Measurements from ENCODE around the gene PIGX. TPM values are rescaled to one million over a fixed set of nuclear protein-coding genes. Genes with fewer than 3 reads are reported as not detected.
A peak's percentile ranks its signal among the peaks of the same experiment; 100 is the strongest.

Gene PIGX
- total RNA-seq, 1 donor from 2014 or later, result 20.1 TPM

DNA sequence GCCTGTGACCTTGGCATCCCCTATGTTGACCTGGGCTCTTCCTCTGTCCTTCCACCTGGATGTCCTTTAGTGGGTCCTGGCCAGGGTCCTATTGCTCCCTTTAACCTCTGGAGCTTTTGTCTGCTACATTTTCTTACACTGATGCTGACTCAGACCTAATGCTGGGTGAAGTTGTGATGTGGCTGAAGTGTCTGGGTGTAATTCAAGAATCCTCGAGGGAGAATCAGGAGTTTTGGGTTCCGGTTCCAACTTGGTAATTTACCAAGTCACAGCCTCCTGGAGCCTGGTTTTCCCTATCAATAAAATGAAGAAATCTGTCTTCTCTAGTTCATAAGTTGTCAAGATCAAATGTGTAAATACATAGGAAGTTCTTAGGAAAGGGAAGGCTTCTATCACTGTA is 25.7 kb upstream of the PIGX start:
- TF ChIP-seq, protein P1, sequence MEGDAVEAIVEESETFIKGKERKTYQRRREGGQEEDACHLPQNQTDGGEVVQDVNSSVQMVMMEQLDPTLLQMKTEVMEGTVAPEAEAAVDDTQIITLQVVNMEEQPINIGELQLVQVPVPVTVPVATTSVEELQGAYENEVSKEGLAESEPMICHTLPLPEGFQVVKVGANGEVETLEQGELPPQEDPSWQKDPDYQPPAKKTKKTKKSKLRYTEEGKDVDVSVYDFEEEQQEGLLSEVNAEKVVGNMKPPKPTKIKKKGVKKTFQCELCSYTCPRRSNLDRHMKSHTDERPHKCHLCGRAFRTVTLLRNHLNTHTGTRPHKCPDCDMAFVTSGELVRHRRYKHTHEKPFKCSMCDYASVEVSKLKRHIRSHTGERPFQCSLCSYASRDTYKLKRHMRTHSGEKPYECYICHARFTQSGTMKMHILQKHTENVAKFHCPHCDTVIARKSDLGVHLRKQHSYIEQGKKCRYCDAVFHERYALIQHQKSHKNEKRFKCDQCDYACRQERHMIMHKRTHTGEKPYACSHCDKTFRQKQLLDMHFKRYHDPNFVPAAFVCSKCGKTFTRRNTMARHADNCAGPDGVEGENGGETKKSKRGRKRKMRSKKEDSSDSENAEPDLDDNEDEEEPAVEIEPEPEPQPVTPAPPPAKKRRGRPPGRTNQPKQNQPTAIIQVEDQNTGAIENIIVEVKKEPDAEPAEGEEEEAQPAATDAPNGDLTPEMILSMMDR (IDR thresholded peaks at IDR 0.05; ENCODE audit: partially characterized antibody, unreplicated experiment), result no peak
- H3K27ac Mint-ChIP-seq (ENCODE audit: unreplicated experiment), result no peak overlapping the region
- peaks cover 9% of the 10 kb centered on the region for H3K4me1 Mint-ChIP-seq (ENCODE audit: low read depth, unreplicated experiment)
- no peak for DNase-seq
- no peak overlapping the region for H3K4me3 Mint-ChIP-seq (ENCODE audit: unreplicated experiment)
- peaks cover 2% of the 10 kb centered on the region for H3K9me3 Mint-ChIP-seq (ENCODE audit: unreplicated experiment)
- H3K36me3 Mint-ChIP-seq (ENCODE audit: unreplicated experiment), result peaks cover 6% of the 10 kb centered on the region
- H3K27me3 Mint-ChIP-seq (ENCODE audit: unreplicated experiment), result peaks cover 2% of the 10 kb centered on the region

DNA sequence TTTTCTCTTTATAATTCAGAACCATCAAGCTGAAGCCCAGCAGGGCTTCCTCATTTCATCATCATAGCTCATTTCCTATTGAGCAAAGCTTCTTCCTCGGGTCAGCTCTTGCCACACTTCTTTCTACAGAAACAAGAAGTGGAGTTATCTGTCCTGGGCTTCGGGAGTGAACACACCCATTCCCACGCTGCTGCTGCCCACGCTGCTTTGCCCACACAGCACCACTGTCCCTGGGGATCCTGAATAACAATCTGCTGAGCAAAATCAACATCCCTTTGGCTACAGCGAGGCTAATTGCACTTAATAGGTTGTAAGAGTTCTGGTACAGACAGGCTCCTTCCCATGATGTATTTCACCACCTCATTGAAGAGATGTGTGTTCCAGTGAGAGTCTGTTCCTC is 23.8 kb upstream of the PIGX start:
- peaks cover 2% of the 10 kb centered on the region for H3K27me3 Mint-ChIP-seq (ENCODE audit: unreplicated experiment)
- TF ChIP-seq, protein P1 (IDR thresholded peaks at IDR 0.05; ENCODE audit: partially characterized antibody, unreplicated experiment), result no peak
- H3K36me3 Mint-ChIP-seq (ENCODE audit: unreplicated experiment), result no peaks in the 10 kb centered on the region
- H3K27ac Mint-ChIP-seq (ENCODE audit: unreplicated experiment), result peak overlapping the region; percentile 33
- peaks cover 9% of the 10 kb centered on the region for H3K4me1 Mint-ChIP-seq (ENCODE audit: low read depth, unreplicated experiment)
- no peak for DNase-seq
- peaks cover 2% of the 10 kb centered on the region for H3K9me3 Mint-ChIP-seq (ENCODE audit: unreplicated experiment)
- no peak overlapping the region for H3K4me3 Mint-ChIP-seq (ENCODE audit: unreplicated experiment)

DNA sequence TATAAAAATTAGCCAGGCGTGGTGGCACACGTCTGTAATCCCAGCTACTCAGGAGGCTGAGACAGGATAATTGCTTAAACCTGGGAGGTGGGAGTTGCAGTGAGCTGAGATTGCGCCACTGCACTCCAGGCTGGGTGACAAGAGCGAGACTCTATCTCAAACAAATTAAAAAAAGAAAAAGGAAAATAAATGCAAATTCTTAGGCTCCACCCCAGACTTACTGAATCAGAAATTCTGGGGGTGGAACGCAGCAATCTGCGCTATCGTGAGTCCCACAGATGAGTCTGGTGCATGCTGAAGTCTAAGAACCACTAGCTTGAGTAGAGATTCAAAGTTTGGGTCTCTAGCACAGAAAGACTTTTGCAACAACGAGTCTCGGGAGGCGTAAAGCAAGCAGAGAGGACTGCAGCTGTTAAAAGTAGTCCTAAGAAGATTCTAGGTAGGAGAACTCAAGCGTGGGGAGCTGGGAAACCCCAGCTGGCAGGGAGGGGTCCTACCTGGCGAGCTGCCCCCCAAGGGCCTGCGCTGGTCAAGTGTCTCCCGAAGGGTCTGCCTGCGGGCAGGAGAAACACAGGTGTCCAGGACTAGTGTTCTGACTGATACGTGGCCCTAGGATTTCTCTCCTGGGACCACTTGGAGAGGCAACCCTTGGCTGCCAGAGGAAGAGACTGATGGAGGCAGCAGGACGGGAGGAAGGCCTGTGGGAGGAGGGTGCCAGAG is 22.1 kb upstream of the PIGX start:
- peaks cover 9% of the 10 kb centered on the region for H3K4me1 Mint-ChIP-seq (ENCODE audit: low read depth, unreplicated experiment)
- no peaks in the 10 kb centered on the region for H3K36me3 Mint-ChIP-seq (ENCODE audit: unreplicated experiment)
- no peak overlapping the region for H3K4me3 Mint-ChIP-seq (ENCODE audit: unreplicated experiment)
- no peaks in the 10 kb centered on the region for H3K9me3 Mint-ChIP-seq (ENCODE audit: unreplicated experiment)
- H3K27ac Mint-ChIP-seq (ENCODE audit: unreplicated experiment), result no peak overlapping the region
- DNase-seq, result no peak
- H3K27me3 Mint-ChIP-seq (ENCODE audit: unreplicated experiment), result no peaks in the 10 kb centered on the region
- TF ChIP-seq, protein P1 (IDR thresholded peaks at IDR 0.05; ENCODE audit: partially characterized antibody, unreplicated experiment), result no peak

DNA sequence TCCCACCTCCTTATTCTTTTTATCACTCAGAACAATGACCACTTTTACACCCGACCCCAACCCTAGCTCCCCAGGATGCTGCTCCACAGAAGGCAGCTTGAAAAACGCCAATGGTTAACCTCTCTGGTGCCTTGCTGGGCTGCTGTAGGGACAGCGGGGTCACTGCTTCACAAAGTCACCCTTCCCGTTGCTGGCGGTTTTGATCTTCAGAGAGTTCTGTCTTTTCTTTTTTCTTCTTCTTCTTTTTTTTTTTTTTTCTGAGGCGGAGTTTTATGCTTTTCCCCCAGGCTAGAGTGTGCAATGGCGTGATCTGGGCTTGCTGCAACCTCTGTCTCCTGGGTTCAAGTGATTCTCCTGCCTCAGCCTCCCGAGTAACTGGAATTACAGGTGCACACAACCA is 20.8 kb upstream of the PIGX start:
- TF ChIP-seq, protein P1 (IDR thresholded peaks at IDR 0.05; ENCODE audit: partially characterized antibody, unreplicated experiment), result no peak
- Mint-ChIP-seq H3K4me3 (ENCODE audit: unreplicated experiment) (no peak overlapping the region), H3K9me3 (ENCODE audit: unreplicated experiment) (no peaks in the 10 kb centered on the region), H3K27me3 (ENCODE audit: unreplicated experiment) (no peaks in the 10 kb centered on the region), H3K36me3 (ENCODE audit: unreplicated experiment) (no peaks in the 10 kb centered on the region), H3K27ac (ENCODE audit: unreplicated experiment) (no peak overlapping the region), H3K4me1 (ENCODE audit: low read depth, unreplicated experiment) (peaks cover 9% of the 10 kb centered on the region)
- DNase-seq, result no peak

DNA sequence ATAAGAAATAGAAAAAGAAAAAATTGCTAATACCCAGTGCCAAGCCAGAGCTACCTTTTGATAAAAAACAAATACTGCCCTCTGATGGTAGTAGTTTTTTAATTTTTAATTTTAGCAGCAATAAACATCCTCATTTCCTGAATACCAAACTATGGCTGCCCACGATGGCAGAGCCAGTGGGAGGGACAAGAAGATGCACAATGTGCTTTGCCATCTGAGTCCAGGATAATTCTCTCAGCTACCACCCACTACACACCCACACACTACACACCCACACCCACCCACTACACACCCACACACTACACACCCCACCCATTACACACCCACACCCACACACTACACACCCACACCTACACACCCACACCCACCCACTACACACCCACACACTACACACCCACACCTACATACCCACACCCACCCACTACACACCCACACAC is 18.0 kb upstream of the PIGX start:
- TF ChIP-seq, protein P1 (IDR thresholded peaks at IDR 0.05; ENCODE audit: partially characterized antibody, unreplicated experiment), result no peak
- no peak for DNase-seq
- Mint-ChIP-seq H3K36me3 (ENCODE audit: unreplicated experiment) (no peaks in the 10 kb centered on the region), H3K27ac (ENCODE audit: unreplicated experiment) (no peak overlapping the region), H3K27me3 (ENCODE audit: unreplicated experiment) (no peaks in the 10 kb centered on the region), H3K4me3 (ENCODE audit: unreplicated experiment) (no peak overlapping the region), H3K9me3 (ENCODE audit: unreplicated experiment) (no peaks in the 10 kb centered on the region), H3K4me1 (ENCODE audit: low read depth, unreplicated experiment) (no peaks in the 10 kb centered on the region)

Data from glutamatergic neuron (in vitro differentiated cells).